Smooth muscle cell (in vitro differentiated cells): ENCODE data around the gene FXYD1. TPM values are rescaled to one million over a fixed set of nuclear protein-coding genes. Genes with fewer than 3 reads are reported as not detected.

Experiments used
- DNase-seq: peaks from one replicate; lab custom pipeline; 2025; ENCODE audit not compliant: unreplicated experiment; lab: John Stamatoyannopoulos, UW
- H2AFZ ChIP-seq: fragments of 200-600 bp; sonication (generic); 2 replicates; pipeline ENCODE4 v1.6.0; 2016; ENCODE audit warnings: antibody characterized with exemption, low read depth, mild to moderate bottlenecking
- H3F3A ChIP-seq: fragments of 200-600 bp; sonication (generic); 2 replicates; pipeline ENCODE4 v1.6.0; 2017; ENCODE audit warnings: antibody characterized with exemption, low read depth
- H3K27ac ChIP-seq: fragments of 200-600 bp; sonication (generic); 2 replicates; pipeline ENCODE4 v1.5.1; 2016; ENCODE audit warnings: low read depth, mild to moderate bottlenecking
- H3K27me3 ChIP-seq: fragments of 200-600 bp; sonication (generic); 2 replicates; pipeline ENCODE4 v1.6.1; 2016; ENCODE audit warnings: low read depth, mild to moderate bottlenecking
- H3K36me3 ChIP-seq: fragments of 200-600 bp; sonication (generic); 2 replicates; pipeline ENCODE4 v1.5.1; 2016; ENCODE audit warnings: low read depth
- H3K4me1 ChIP-seq: fragments of 200-600 bp; sonication (generic); 2 replicates; pipeline ENCODE4 v1.5.1; 2016; ENCODE audit warnings: low read depth
- H3K4me2 ChIP-seq: fragments of 200-600 bp; sonication (generic); 2 replicates; pipeline ENCODE4 v1.6.0; 2016; ENCODE audit warnings: mild to moderate bottlenecking
- H3K4me3 ChIP-seq: fragments of 200-600 bp; sonication (generic); 2 replicates; pipeline ENCODE4 v1.5.1; 2016; ENCODE audit warnings: mild to moderate bottlenecking
- H3K79me2 ChIP-seq: fragments of 200-600 bp; sonication (generic); 2 replicates; pipeline ENCODE4 v1.6.0; 2016; ENCODE audit warnings: low read depth, mild to moderate bottlenecking
- H3K9ac ChIP-seq: fragments of 200-600 bp; sonication (generic); 2 replicates; pipeline ENCODE4 v1.6.0; 2016; ENCODE audit warnings: low read depth
- H3K9me3 ChIP-seq: fragments of 200-600 bp; sonication (generic); replicated peaks from 2 replicates; pipeline ENCODE4 v1.5.1; 2016; ENCODE audit warnings: low read depth
- H4K20me1 ChIP-seq: fragments of 200-600 bp; sonication (generic); 2 replicates; pipeline ENCODE4 v1.6.0; 2016; ENCODE audit warnings: low read depth
- WGBS: methylation state at CpG from one replicate; pipeline ENCODE4 v1.1.7; 2016; ENCODE audit warnings: low lambda C conversion rate; 5-methylcytosine and 5-hydroxymethylcytosine counted together
- polyA plus RNA-seq: library from polyadenylated mRNA; unstranded; fragments of >200 nt; fragmentation: Nextera tagmentation; extraction: Ambion mirVana; gene quantifications from 2 replicates; pipeline ENCODE4 v1.2.1, GENCODE V29; 2016
- total RNA-seq: library from RNA; depleted of rRNA; stranded (reverse); fragments of >200 nt; gene quantifications from 2 replicates; pipeline ENCODE4 v1.2.3, GENCODE V29; 2014
- TF ChIP-seq, protein P1 (sequence below): fragments of 200-600 bp; sonication (generic); IDR thresholded peaks from 2 replicates; pipeline ENCODE4 v1.5.1; 2017; ENCODE audit warnings: borderline replicate concordance, mild to moderate bottlenecking, antibody characterized with exemption; ENCODE audit not compliant: insufficient read depth, poor library complexity, severe bottlenecking

The FXYD1 gene
- total and polyA plus RNA-seq, 2 experiments from 2014 or later: 2.7 to 3.2 TPM

- H3F3A ChIP-seq: no peaks in the 10 kb centered on the region
- H3K9ac ChIP-seq: no peak overlapping the region
- H3K4me2 ChIP-seq: no peak overlapping the region
- no peak overlapping the region for H3K4me3 ChIP-seq
- no peaks in the 10 kb centered on the region for H4K20me1 ChIP-seq
- no peak overlapping the region for H2AFZ ChIP-seq
- 29% methylated on average over 14 of the region's 15 CpGs for WGBS
- H3K4me1 ChIP-seq: peaks cover 4% of the 10 kb centered on the region
- H3K36me3 ChIP-seq: no peaks in the 10 kb centered on the region
- no peaks in the 10 kb centered on the region for H3K79me2 ChIP-seq
- no peaks in the 10 kb centered on the region for H3K9me3 ChIP-seq
- H3K27me3 ChIP-seq: peaks cover 41% of the 10 kb centered on the region
- DNase-seq: no peak
- TF ChIP-seq, protein P1, sequence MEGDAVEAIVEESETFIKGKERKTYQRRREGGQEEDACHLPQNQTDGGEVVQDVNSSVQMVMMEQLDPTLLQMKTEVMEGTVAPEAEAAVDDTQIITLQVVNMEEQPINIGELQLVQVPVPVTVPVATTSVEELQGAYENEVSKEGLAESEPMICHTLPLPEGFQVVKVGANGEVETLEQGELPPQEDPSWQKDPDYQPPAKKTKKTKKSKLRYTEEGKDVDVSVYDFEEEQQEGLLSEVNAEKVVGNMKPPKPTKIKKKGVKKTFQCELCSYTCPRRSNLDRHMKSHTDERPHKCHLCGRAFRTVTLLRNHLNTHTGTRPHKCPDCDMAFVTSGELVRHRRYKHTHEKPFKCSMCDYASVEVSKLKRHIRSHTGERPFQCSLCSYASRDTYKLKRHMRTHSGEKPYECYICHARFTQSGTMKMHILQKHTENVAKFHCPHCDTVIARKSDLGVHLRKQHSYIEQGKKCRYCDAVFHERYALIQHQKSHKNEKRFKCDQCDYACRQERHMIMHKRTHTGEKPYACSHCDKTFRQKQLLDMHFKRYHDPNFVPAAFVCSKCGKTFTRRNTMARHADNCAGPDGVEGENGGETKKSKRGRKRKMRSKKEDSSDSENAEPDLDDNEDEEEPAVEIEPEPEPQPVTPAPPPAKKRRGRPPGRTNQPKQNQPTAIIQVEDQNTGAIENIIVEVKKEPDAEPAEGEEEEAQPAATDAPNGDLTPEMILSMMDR: no peak
- no peak overlapping the region for H3K27ac ChIP-seq
These were observed 6.2 kb downstream of the FXYD1 start for GRCh38 chr19:35144600-35145436.

DNA sequence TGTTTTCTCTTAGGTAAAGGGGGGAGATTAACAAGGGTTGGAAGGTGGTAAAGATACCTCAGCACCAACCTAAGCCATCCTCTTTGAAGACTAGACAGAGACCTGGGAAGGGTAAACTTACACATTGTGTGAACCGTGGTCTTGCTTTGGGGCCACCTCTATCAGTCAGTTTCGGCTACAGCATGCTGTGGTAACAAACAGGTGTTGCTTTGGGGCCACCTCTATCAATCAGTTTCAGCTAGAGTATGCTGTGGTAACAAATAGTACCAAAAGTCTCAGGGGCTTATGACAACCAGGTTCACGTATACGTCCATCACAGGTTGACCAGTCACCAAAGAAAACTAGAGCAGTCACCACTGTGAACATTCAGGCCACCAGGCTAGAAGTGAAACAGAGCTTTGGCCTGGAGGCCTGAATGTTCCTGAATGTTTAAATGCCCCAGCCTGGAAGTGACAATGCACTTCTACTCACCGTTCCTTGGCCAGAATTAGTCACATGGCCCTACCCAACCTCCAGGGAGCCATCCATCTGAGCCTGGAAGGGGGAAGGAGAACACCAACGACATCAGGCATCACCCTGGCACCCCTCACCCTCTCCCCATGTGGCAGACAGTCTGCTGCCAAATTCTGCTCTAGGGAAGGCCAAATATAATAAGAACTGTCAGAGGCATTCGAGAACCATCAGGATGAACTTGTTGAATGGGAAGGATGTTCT lies 8.3 kb downstream of the FXYD1 start:
- H3K79me2 ChIP-seq: no peaks in the 10 kb centered on the region

GRCh38 chr19:35149463-35149862 lies 10.8 kb downstream of the FXYD1 start:
- H3K4me2 ChIP-seq: no peak overlapping the region
- H3K4me3 ChIP-seq: no peak overlapping the region
- no peaks in the 10 kb centered on the region for H3K79me2 ChIP-seq
- no peak overlapping the region for H3K27ac ChIP-seq
- H3F3A ChIP-seq: no peaks in the 10 kb centered on the region
- H3K9me3 ChIP-seq: no peaks in the 10 kb centered on the region
- H3K36me3 ChIP-seq: no peaks in the 10 kb centered on the region
- no peak for DNase-seq
- no peak overlapping the region for H2AFZ ChIP-seq
- H3K27me3 ChIP-seq: peaks cover 9% of the 10 kb centered on the region
- H4K20me1 ChIP-seq: no peaks in the 10 kb centered on the region
- TF ChIP-seq, protein P1: no peak
- 63% methylated on average over 3 of the region's 3 CpGs for WGBS
- no peak overlapping the region for H3K9ac ChIP-seq
- no peaks in the 10 kb centered on the region for H3K4me1 ChIP-seq

More for the DNA sequence above, 8.3 kb downstream of the FXYD1 start:
- 91% methylated on average over 7 of the region's 7 CpGs for WGBS
- no peak overlapping the region for H3K27ac ChIP-seq
- TF ChIP-seq, protein P1: no peak
- no peak overlapping the region for H3K9ac ChIP-seq
- H3K27me3 ChIP-seq: peaks cover 35% of the 10 kb centered on the region
- H3K9me3 ChIP-seq: no peaks in the 10 kb centered on the region
- H4K20me1 ChIP-seq: no peaks in the 10 kb centered on the region
- no peaks in the 10 kb centered on the region for H3K36me3 ChIP-seq
- no peak overlapping the region for H3K4me3 ChIP-seq
- H2AFZ ChIP-seq: no peak overlapping the region
- no peak for DNase-seq
- no peaks in the 10 kb centered on the region for H3F3A ChIP-seq
- H3K4me1 ChIP-seq: no peaks in the 10 kb centered on the region
- no peak overlapping the region for H3K4me2 ChIP-seq
